GM19328 (cell line): ENCODE data around the gene PPP2R1B.
"Not testable (repeated sequence)": the region's sequence is repeated elsewhere in the genome, so short reads cannot be mapped to it uniquely, and the experiment has no call there.

Experiments used
- ATAC-seq: cut with Tn5 transposase; IDR thresholded peaks from one replicate; pipeline ENCODE4 v1.9.1; 2021; ENCODE audit warnings: mild to moderate bottlenecking, moderate library complexity; ENCODE audit not compliant: unreplicated experiment

Gene PPP2R1B

GRCh38 chr11:111729071-111729830, 36.9 kb downstream of the PPP2R1B start:
- ATAC-seq, result no peak

- no peak for ATAC-seq
Observed at GRCh38 chr11:111727431-111727830, 38.8 kb downstream of the PPP2R1B start.

DNA sequence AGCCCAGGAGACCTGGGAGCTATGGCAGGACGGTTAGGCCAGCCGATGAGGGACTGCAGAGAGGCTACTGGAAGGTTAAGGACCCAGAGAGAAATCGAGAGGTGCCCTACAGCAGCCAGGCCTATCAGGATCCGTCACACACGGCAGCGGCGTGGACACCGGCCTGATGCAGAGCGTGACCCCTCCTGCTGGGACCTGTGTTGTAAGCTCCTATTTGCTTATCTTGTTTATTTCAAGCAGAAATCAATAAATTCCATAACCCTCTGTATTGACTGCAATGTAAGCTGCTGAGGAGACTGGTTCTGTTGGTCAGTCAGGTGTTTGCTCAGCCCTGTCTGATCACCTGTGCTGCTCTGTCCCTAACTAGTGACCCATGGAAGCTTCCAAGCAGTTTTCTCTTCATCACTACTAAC, 39.9 kb downstream of the PPP2R1B start:
- no peak for ATAC-seq

DNA sequence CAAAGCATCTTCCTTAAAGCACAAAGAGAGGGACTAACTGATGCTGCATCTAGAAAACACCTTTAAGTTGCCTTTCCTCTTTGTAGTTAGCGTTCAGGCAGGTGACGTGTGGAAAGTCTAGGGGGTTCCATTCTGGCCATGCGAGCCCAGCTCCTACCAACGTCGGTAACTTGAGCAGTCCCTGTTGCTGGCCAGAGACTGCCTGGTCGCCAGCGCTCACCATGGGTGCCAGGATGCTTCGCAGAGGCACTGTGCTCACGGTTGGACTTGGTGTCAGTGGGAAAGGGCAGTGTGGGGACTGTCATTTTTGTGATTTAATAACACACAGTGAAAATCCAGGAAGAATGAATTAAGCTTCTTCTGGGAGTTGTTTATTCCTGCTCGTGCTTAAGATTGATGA, 40.6 kb downstream of the PPP2R1B start:
- ATAC-seq, result no peak

GRCh38 chr11:111724615-111725129, 41.5 kb downstream of the PPP2R1B start:
- no peak for ATAC-seq

DNA sequence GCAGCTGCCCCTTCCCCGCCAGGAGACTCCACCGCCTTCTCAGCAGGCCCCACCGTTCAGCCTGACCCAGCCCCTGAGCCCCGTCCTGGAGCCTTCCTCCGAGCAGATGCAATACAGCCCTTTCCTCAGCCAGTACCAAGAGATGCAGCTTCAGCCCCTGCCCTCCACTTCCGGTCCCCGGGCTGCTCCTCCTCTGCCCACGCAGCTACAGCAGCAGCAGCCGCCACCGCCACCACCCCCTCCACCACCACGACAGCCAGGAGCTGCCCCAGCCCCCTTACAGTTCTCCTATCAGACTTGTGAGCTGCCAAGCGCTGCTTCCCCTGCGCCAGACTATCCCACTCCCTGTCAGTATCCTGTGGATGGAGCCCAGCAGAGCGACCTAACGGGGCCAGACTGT, 42.6 kb downstream of the PPP2R1B start:
- ATAC-seq, result no peak

GRCh38 chr11:111722501-111722900, 43.7 kb downstream of the PPP2R1B start:
- no peak for ATAC-seq

DNA sequence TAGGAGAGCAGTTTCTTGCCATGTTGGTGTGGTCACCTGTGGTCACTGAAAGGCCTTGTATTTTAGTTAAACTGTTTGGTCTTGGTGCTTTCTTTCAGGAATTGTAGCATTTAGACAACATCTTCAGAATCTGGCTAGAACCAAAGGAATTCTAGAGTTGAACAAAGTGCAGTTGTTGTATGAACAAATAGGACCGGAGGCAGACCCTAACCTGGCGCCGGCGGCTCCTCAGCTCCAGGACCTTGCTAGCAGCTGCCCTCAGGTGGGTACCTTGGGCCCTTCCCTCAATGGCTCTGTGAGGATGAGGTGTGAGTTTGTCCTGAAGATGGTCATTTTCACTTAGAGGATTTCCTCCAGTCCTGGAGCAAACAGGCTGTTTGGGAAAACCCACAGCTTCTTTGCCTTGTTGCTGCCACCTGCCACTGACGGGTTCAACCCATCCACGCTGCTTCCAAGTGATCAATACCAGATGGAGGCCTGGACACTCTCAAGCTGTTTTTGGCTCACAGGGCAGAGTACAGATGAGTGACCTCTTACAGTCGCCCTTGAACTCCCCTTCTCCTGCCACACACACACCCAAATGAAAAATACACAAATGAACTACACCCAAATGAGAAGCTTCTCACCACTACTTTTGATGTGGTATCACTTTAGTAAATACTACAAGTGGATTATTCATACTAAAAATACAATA, 45.2 kb downstream of the PPP2R1B start:
- ATAC-seq, result no peak

GRCh38 chr11:111719379-111719778, 46.8 kb downstream of the PPP2R1B start:
- no peak for ATAC-seq

DNA sequence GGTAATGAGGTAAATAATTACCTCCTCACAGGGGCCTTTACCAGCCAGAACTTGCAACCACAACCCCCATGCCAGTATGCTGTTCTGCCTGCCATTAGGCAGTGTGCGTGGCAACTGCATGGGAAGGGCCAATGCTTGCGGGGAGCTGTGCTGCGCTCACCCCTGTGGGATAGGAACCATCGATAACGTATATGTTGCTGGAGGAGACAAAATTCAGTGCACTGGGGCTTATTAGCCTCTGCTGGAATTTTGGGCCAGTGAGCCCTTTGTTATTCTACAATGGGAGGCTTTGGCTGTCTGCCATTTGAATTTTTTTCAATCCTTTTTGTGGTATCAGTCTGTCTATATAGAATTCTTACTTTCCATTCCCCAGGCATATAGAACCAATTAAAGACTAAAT, 47.3 kb downstream of the PPP2R1B start:
- no peak for ATAC-seq

DNA sequence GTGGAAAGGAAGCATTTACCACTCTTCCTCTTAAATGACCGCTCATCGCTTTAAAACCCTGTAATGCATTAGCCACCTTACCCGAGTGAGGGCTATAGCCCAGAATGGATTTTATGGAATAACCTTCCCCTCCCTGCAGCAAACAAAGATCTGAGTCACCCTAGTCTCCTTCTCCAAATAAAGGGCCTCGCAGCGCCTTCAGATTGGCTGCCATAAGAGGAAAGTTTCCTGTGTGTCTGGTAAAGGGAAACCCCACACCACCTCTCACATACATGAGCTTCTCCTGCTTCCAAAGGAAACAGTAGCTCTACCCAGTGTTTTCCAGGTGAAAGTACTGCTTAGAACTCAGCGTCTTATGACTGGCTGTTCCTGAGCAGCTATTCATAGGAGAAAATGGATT, 47.8 kb downstream of the PPP2R1B start:
- ATAC-seq, result no peak

GRCh38 chr11:111717660-111718059, 48.5 kb downstream of the PPP2R1B start:
- ATAC-seq, result not testable (repeated sequence)

DNA sequence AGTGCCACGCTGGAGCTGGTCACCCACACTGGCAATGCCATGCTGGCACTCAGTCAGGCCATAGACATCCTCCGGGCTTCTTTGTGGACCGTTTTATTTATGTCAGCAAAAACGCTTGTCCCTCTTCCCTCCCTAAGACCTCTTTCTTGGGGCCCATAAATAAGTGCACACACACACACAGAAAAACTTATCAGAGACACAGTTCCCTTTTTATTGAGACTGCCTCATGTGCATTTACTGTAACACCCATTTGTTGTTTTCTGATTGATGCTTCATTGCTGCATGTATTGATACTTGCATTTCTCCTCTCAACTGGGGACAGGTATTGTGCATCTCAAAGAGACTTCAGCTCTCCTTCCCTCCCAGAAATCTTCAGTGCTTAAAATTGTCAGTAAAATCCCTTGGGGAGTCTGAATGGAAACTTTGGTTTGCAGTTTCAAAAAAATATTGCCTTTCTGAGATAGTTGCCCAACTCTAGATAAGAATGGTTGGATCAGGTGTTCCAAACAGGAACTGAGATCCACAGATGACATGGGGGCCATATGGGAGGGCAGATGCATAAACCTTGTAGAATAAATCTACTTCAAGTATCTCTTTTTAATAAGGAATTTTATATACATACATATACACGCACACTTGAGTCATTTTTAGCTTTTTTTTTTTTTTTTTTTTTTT, 50.9 kb downstream of the PPP2R1B start:
- ATAC-seq, result no peak

DNA sequence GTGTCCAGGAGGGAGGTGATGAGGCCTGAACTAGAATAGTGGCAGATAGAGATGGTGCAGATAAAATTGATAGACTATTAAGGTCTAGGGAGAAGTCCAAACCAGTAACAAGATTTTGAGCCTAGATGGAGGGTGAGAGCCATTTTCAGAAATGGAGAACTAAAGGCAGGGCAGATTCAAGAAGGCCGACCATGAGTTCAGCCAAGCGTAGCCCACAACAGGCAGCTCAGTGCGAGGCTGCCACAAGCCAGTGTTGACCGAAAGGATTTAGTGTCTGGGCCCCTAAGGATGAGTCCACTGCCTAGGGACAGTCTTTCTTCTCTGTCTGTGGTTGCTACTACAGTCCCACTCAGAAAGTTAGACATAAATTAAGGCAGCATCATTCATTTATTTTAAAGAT, 51.7 kb downstream of the PPP2R1B start:
- no peak for ATAC-seq

DNA sequence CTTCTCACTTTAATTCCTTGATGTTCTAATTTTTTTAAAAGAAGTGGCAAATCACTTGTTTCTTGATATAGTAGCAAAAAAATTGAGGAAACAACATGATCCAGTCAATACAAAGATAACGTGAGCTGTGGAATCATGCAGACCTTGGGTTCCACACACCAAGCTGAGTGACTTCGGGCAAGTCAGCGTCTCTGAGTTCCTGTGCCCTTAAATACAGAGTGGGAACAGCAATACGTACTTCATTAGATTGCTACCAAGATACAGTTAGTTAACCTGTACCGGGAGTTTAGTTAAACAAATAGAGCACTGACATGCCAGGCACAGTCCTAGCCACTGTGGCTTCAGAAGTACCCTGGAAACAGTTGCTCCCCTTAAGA, 58.5 kb downstream of the PPP2R1B start:
- no peak for ATAC-seq

DNA sequence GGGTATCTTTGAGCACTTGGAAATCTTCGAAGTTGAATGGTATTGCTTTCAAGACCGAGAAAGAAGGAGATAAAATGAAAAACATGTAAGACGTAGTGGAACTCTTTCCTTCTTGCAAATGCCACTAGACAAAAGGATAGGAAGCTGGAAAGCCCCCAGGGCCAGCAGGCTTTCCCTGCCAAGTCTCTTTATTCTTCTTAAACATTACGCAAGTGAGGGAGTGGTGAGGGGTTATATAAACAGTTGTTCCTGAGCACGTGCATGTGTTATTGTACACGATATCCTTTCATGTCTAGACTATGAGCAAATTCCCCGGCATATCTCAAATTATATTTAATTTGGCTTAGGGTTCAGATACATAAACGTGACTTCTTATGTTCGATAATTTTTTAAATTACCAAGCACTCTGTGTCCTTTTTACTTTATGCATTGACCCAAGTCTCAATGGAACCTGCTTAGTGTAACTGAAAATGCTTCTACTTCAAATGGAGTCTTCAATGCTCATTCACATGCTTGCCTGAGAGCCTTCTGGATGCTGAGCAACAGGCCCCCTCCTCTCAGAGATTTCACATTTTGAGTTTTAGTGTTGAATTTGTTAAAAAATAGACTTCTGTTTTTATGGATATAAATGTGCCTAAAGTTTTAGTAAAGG, 59.0 kb downstream of the PPP2R1B start:
- ATAC-seq, result no peak

DNA sequence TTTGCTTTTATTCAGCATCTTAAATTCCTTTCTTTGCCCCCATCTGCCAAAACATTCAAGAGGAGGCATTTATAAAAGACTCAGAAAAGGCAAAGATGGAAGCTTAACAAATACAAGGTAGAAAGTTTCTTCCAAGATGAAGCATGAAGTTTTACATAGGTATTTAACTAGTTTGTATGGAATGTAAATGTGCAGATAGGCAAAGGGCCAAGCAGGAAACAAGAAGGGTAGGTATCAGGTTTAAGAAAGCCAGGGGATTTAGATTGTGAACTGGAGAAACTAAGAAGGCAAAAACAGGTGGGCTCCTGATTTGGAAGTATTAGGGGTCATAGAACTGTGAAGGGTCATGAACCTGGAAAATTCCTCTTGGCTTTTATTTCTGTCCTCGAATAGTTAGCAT, 62.6 kb downstream of the PPP2R1B start:
- no peak for ATAC-seq

DNA sequence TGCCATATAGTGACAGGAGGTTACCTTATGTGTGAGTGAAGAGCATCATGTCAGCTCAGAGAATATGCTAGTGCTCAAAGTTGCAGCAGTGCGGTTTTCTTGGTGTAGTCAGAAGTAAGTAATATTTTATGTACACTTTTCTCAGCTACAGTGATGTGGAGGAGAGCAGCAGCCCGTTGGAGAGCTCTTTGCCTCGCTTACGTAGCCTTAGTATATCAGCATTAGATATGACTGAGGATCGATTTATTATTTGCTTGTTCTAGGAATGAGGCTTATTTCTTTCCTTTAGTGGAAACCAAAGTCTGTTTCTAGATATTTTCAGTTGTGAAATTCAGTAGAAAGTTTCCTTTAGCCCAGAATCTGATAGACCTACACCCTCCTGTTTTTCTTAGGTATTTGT, 63.6 kb downstream of the PPP2R1B start:
- no peak for ATAC-seq

- ATAC-seq, result no peak
Observed at GRCh38 chr11:111700162-111700561, 66.0 kb downstream of the PPP2R1B start.

- ATAC-seq, result no peak
Observed at GRCh38 chr11:111699579-111700156, 66.5 kb downstream of the PPP2R1B start.
